Sigmoid colon (tissue), 7 donors: ENCODE data around the gene KRTAP19-4. TPM values are rescaled to one million over a fixed set of nuclear protein-coding genes. Genes with fewer than 3 reads are reported as not detected.

ENCODE experiments used
- DNase-seq: peaks from one replicate; pipeline ENCODE4 v3.0.0-alpha.2; 2019
- H3K27ac ChIP-seq, 4 donors: fragments of 200-600 bp; sonication (generic); one replicate each; pipeline ENCODE4 v1.5.1; 2016 to 2019; ENCODE audit warnings: mild to moderate bottlenecking in 1 of 4
- H3K27me3 ChIP-seq, 3 donors: fragments of 200-600 bp; sonication (generic); one replicate each; pipeline ENCODE4 v1.5.1; 2019; ENCODE audit warnings: mild to moderate bottlenecking in 1 of 3
- H3K36me3 ChIP-seq, 4 donors: fragments of 200-600 bp; sonication (generic); one replicate each; pipeline ENCODE4 v1.5.1; 2016 to 2019
- H3K4me1 ChIP-seq, 4 donors: fragments of 200-600 bp; sonication (generic); one replicate each; pipeline ENCODE4 v1.5.1; 2017 to 2019
- H3K4me3 ChIP-seq, 4 donors: fragments of 200-600 bp; sonication (generic); one replicate each; pipeline ENCODE4 v1.5.1; 2017 to 2019; ENCODE audit warnings: mild to moderate bottlenecking in 2 of 4, moderate library complexity in 1 of 4
- H3K9me3 ChIP-seq, 4 donors: fragments of 200-600 bp in 3 of 4; sonication (generic) in 3 of 4; one replicate each; pipeline versions ENCODE4 v1.5.1 to v1.6.1; 2013 to 2019
- CTCF ChIP-seq, 4 experiments: fragments of 450-650 bp in 3 of 4; fragments of 200-600 bp in 1 of 4; IDR thresholded peaks; one replicate each; pipeline ENCODE4 v1.5.1; 2016 to 2019; ENCODE audit warnings: antibody characterized with exemption in 4 of 4, mild to moderate bottlenecking in 3 of 4, moderate library complexity in 2 of 4
- EP300 ChIP-seq, 4 donors: sonication (generic); formaldehyde crosslinking; IDR thresholded peaks; one replicate each; pipeline ENCODE4 v1.6.1; 2017; ENCODE audit warnings: antibody characterized with exemption in 4 of 4
- POLR2A ChIP-seq, 2 donors: fragments of 450-650 bp; IDR thresholded peaks; one replicate each; pipeline ENCODE4 v1.6.1; 2016; ENCODE audit warnings: antibody characterized with exemption in 2 of 2, mild to moderate bottlenecking in 2 of 2, moderate library complexity in 2 of 2
- POLR2AphosphoS5 ChIP-seq, 4 donors: sonication (generic); formaldehyde crosslinking; IDR thresholded peaks; one replicate each; pipeline ENCODE4 v1.6.1; 2017; ENCODE audit warnings: antibody characterized with exemption in 4 of 4
- WGBS, 2 donors: extraction: QIAGEN DNeasy Blood & Tissue Kit; methylation state at CpG; one replicate each; pipeline ENCODE4 v1.1.7; 2013; 5-methylcytosine and 5-hydroxymethylcytosine counted together
- intact Hi-C: fragments of 100-400 bp; cut with DNase I; formaldehyde crosslinking; loops from one replicate; pipeline ENCODE4 v1.15.1; 2023
- polyA plus RNA-seq, 3 donors: library from polyadenylated mRNA; stranded (reverse); fragments of 200-250 nt; gene quantifications; one replicate each; pipeline ENCODE4 v1.2.3, GENCODE V29; 2013
- total RNA-seq, 4 donors: library from RNA; depleted of rRNA; stranded (reverse); fragments of >200 nt; gene quantifications; one replicate each; pipeline ENCODE4 v1.1.0, GENCODE V29; 2016
- donor health status: healthy with polysubstance abuse.
- donor health status: Bipolar disorder and iron deficiency.
- donor health status: healthy.

KRTAP19-4 gene
- total and polyA plus RNA-seq, 7 donors: not detected

GRCh38 chr21:30479259-30479658, 17.7 kb downstream of the KRTAP19-4 start:
- H3K36me3 ChIP-seq: no peaks in the 10 kb centered on the region
- no peaks in the 10 kb centered on the region for H3K9me3 ChIP-seq
- no peaks in the 10 kb centered on the region for H3K27me3 ChIP-seq
- no peaks in the 10 kb centered on the region for H3K4me1 ChIP-seq
- H3K4me3 ChIP-seq: no peak overlapping the region
- intact Hi-C loops: no loop called here
- no peak overlapping the region for H3K27ac ChIP-seq
- WGBS, 2 donors: 62 to 69% methylated on average over 4 of the region's 4 CpGs
- no peak for DNase-seq
- TF ChIP-seq POLR2AphosphoS5 (IDR thresholded peaks at IDR 0.05) (no peak), POLR2A (IDR thresholded peaks at IDR 0.05) (no peak), CTCF (IDR thresholded peaks at IDR 0.05) (no peak), EP300 (IDR thresholded peaks at IDR 0.05) (no peak)

GRCh38 chr21:30478004-30478403, 19.0 kb downstream of the KRTAP19-4 start:
- intact Hi-C loops: no loop called here
- DNase-seq: no peak

GRCh38 chr21:30468900-30469714, 27.9 kb downstream of the KRTAP19-4 start:
- Histone ChIP-seq H3K9me3 (peaks cover 0 to 3% (median 0%) of the 10 kb centered on the region in 4 donors), H3K4me1 (no peaks in the 10 kb centered on the region), H3K4me3 (no peak overlapping the region), H3K27ac (no peak overlapping the region), H3K27me3 (no peaks in the 10 kb centered on the region), H3K36me3 (no peaks in the 10 kb centered on the region)
- intact Hi-C loops: no loop called here
- no peak for DNase-seq
- 53 to 56% methylated on average over 6 of the region's 6 CpGs for WGBS, 2 donors
- TF ChIP-seq EP300 (IDR thresholded peaks at IDR 0.05) (no peak), CTCF (IDR thresholded peaks at IDR 0.05) (no peak), POLR2AphosphoS5 (IDR thresholded peaks at IDR 0.05) (no peak), POLR2A (IDR thresholded peaks at IDR 0.05) (no peak)

More at GRCh38 chr21:30478004-30478403, 19.0 kb downstream of the KRTAP19-4 start:
- 17 to 47% methylated on average over 3 of the region's 3 CpGs for WGBS, 2 donors
- H3K4me3 ChIP-seq: no peak overlapping the region
- TF ChIP-seq CTCF (IDR thresholded peaks at IDR 0.05) (no peak), POLR2AphosphoS5 (IDR thresholded peaks at IDR 0.05) (no peak), EP300 (IDR thresholded peaks at IDR 0.05) (no peak), POLR2A (IDR thresholded peaks at IDR 0.05) (no peak)
- no peak overlapping the region for H3K27ac ChIP-seq
- H3K27me3 ChIP-seq: no peaks in the 10 kb centered on the region
- H3K4me1 ChIP-seq: no peaks in the 10 kb centered on the region
- no peaks in the 10 kb centered on the region for H3K9me3 ChIP-seq
- no peaks in the 10 kb centered on the region for H3K36me3 ChIP-seq

GRCh38 chr21:30463713-30464112, 33.3 kb downstream of the KRTAP19-4 start:
- H3K9me3 ChIP-seq: no peaks in the 10 kb centered on the region
- H3K4me1 ChIP-seq: no peaks in the 10 kb centered on the region
- 48 to 51% methylated on average over 3 of the region's 3 CpGs for WGBS, 2 donors
- H3K27me3 ChIP-seq: no peaks in the 10 kb centered on the region
- DNase-seq: no peak
- no peaks in the 10 kb centered on the region for H3K36me3 ChIP-seq
- H3K4me3 ChIP-seq: no peak overlapping the region
- intact Hi-C loops: no loop called here
- H3K27ac ChIP-seq: no peak overlapping the region
- no peak for TF ChIP-seq POLR2A (IDR thresholded peaks at IDR 0.05)
- no peak for TF ChIP-seq EP300 (IDR thresholded peaks at IDR 0.05)
- no peak for TF ChIP-seq CTCF (IDR thresholded peaks at IDR 0.05)
- TF ChIP-seq POLR2AphosphoS5 (IDR thresholded peaks at IDR 0.05): no peak
